NB4 (cell line): ENCODE results near the gene ANAPC10.

ENCODE experiments used
- DNase-seq: peaks from one replicate; pipeline ENCODE4 v3.0.0; 2010; ENCODE audit warnings: low read depth
- H3K4me3 ChIP-seq: one replicate; pipeline ENCODE4 v1.5.1; 2011; ENCODE audit warnings: mild to moderate bottlenecking, low read depth, low read length, moderate library complexity
- MYC ChIP-seq: IDR thresholded peaks from 2 replicates; pipeline ENCODE4 v1.6.1; 2011; ENCODE audit warnings: low read depth, low read length
- POLR2A ChIP-seq: IDR thresholded peaks from 2 replicates; pipeline ENCODE4 v1.6.1; 2011; ENCODE audit warnings: mild to moderate bottlenecking; ENCODE audit not compliant: insufficient read length; ENCODE audit errors: extremely low read depth
- TF ChIP-seq, protein P1 (sequence below): IDR thresholded peaks from 2 replicates; pipeline ENCODE4 v1.6.1; 2011; ENCODE audit warnings: low read depth, low read length
- TF ChIP-seq, protein P2 (sequence below): IDR thresholded peaks from one replicate; pipeline ENCODE4 v1.5.1; 2012; ENCODE audit warnings: low read depth, low read length

Gene ANAPC10

DNA sequence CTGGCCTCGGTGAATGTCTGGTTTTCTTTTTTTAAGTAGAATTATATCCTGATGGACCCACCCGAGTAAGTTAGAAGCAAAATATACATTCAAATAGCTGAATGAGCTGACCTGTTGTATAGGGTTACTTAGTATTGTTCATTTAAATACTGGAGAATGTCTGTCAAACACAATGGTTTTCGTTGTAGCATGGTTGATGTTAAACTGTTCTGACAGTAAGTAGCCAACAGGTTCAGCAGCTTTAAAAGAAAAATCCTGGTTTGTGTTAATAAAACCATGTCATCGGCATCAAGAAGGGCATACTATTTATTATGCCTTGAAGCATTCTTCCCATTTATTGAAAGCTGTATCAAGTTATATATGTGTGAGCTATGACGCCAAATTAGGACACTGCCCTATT is 149.6 kb downstream of the ANAPC10 start:
- H3K4me3 ChIP-seq: no peak overlapping the region
- TF ChIP-seq POLR2A (no peak), MYC (no peak)
- TF ChIP-seq, protein P1, sequence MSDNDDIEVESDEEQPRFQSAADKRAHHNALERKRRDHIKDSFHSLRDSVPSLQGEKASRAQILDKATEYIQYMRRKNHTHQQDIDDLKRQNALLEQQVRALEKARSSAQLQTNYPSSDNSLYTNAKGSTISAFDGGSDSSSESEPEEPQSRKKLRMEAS: no peak
- TF ChIP-seq, protein P2, sequence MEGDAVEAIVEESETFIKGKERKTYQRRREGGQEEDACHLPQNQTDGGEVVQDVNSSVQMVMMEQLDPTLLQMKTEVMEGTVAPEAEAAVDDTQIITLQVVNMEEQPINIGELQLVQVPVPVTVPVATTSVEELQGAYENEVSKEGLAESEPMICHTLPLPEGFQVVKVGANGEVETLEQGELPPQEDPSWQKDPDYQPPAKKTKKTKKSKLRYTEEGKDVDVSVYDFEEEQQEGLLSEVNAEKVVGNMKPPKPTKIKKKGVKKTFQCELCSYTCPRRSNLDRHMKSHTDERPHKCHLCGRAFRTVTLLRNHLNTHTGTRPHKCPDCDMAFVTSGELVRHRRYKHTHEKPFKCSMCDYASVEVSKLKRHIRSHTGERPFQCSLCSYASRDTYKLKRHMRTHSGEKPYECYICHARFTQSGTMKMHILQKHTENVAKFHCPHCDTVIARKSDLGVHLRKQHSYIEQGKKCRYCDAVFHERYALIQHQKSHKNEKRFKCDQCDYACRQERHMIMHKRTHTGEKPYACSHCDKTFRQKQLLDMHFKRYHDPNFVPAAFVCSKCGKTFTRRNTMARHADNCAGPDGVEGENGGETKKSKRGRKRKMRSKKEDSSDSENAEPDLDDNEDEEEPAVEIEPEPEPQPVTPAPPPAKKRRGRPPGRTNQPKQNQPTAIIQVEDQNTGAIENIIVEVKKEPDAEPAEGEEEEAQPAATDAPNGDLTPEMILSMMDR: no peak
- DNase-seq: no peak

DNA sequence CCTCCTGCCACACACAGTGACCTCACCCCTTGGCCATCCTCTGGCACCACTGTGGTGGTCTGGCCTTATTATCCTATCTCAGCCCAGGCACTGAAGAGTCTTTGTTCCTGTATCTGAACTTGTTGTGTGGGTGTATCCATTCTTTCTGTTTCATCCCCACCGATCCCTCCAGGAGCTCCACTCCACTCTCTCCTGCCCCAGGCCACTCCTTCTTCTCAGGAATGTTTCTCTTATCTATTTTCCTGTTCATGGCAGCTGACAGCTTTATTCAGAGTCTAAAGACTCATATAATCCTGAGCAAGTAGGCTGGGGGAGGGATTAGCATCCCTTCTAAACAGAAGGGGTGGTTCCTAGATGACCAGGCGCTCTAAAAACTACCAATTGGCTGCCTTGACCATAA is 150.0 kb downstream of the ANAPC10 start:
- no peak for TF ChIP-seq POLR2A
- TF ChIP-seq MYC: no peak
- TF ChIP-seq, protein P1: no peak
- TF ChIP-seq, protein P2: no peak
- DNase-seq: no peak
- H3K4me3 ChIP-seq: no peak overlapping the region
